Activated gamma-delta T cell treated with anti-CD3 and anti-CD28 coated beads, Interleukin-2, amount 50 U/mL, for 16 hours (primary cell): ENCODE data around the gene FAM83E.

Experiments
- DNase-seq: peaks from one replicate; pipeline ENCODE4 v3.0.0-alpha.2; 2020; ENCODE audit warnings: low read depth

Gene FAM83E

DNA sequence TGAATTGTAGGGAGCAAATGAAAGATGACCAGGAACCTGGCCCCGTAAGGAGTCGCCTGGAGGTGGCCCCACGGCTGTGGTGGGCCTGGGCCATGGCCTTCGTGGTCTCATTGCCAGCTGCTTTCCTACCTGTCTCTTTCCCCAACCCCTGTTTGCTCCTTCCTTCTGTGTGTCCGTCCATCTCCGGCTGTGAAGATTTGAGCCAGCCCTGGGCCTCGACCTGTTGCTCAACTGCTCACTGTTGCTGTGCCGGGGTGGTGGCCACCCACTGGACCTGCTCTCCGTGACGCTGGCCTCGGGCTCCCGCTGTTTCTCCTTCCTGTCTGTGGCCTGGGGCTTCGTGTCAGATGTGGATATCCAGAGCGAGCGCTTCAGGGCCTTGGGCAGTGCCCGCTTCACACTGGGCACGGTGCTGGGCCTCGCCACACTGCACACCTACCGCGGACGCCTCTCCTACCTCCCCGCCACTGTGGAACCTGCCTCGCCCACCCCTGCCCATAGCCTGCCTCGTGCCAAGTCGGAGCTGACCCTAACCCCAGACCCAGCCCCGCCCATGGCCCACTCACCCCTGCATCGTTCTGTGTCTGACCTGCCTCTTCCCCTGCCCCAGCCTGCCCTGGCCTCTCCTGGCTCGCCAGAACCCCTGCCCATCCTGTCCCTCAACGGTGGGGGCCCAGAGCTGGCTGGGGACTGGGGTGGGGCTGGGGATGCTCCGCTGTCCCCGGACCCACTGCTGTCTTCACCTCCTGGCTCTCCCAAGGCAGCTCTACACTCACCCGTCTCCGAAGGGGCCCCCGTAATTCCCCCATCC is 13.8 kb upstream of the FAM83E start:
- DNase-seq, result no peak

DNA sequence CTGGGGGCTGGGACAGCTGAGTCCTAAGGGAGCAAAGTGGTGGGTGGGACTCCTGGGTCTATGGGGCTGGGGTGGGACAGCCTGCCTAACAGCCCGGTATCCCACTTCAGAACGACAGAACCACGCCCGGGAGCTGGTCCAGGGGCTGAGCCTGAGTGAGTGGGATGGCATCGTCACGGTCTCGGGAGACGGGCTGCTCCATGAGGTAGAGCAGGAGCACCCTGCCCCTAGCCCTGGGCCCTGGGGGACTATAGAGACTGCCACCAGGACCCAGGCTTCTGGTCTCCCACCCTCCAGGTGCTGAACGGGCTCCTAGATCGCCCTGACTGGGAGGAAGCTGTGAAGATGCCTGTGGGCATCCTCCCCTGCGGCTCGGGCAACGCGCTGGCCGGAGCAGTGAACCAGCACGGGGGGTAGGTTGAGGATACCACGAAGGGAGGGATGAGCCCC is 13.0 kb upstream of the FAM83E start:
- no peak for DNase-seq

DNA sequence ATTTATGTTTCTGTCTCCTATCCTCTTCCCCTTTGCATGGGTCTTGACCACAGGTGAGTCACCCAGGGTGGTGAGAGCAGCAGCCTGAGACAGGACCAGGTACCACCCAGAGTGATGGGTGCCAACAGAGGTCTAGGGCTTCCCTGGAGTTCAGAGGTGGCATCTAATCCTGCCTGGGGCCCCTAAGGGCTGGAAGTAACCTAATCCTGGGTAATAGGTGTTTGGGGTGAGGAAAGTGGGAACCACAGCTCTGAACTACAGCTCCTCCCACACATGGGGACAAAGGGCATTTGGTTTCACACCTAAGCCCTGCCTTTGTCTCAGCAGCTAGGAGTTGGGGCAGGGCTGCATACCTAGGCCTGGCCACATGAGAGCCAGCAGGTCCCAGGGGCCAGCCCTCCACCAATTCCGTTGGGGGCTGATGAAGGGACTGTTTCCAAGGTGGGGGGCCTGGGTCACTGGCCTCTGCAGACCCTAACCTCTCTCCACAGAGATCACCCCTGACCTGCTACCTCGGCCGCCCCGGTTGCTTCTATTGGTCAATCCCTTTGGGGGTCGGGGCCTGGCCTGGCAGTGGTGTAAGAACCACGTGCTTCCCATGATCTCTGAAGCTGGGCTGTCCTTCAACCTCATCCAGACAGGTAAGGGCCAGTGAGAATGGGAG is 12.5 kb upstream of the FAM83E start:
- DNase-seq, result no peak

DNA sequence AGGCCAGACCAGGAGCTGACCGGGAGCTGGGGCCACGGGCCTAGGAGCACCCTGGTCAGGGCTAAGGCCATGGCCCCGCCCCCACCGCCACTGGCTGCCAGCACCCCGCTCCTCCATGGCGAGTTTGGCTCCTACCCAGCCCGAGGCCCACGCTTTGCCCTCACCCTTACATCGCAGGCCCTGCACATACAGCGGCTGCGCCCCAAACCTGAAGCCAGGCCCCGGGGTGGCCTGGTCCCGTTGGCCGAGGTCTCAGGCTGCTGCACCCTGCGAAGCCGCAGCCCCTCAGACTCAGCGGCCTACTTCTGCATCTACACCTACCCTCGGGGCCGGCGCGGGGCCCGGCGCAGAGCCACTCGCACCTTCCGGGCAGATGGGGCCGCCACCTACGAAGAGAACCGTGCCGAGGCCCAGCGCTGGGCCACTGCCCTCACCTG is 11.0 kb upstream of the FAM83E start:
- no peak for DNase-seq

DNA sequence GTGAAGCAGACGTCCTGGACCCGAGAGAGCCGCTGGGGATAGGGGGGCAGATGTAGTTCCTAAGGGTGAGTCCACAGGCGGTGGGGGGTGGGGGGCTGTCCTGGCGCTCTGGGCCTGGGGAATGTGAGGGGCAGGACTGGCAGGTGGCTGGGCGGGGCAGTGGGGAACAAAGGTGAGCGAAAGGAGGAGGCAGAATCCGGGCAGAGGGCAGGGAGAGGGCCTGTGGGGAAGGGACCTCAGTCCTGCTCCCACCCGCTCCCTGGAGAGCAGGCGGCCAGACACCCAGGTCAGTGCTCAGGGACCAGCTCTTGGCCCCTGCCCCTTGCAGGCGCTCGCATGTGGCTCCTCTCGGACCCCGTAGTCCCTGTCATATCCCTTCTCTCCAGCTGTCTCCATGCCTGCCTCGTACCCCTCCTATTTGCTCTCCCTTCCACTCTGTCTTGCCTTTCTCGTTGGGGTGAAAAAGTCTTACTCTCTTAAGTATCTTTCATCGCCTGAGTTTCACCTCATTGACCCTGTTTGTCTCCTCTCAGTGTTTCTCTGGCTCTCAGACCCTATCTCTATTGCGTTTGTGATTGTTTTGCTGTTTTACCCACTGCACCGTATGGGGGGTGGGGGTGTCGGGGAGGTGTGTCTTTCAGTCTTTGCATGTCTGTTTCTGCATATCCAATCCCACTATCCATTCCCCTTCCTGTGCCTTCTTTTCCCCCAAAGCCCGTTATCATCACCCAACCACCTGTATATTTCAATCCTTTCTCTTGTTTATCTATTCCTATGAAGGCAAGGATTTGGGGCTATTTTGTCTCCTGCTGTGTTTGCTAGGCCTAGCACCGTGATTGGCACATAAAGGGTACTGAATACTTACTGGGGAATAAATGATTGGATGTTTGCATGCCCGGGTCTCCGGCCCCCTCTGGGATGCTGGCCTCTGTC is 10.2 kb upstream of the FAM83E start:
- no peak for DNase-seq

DNA sequence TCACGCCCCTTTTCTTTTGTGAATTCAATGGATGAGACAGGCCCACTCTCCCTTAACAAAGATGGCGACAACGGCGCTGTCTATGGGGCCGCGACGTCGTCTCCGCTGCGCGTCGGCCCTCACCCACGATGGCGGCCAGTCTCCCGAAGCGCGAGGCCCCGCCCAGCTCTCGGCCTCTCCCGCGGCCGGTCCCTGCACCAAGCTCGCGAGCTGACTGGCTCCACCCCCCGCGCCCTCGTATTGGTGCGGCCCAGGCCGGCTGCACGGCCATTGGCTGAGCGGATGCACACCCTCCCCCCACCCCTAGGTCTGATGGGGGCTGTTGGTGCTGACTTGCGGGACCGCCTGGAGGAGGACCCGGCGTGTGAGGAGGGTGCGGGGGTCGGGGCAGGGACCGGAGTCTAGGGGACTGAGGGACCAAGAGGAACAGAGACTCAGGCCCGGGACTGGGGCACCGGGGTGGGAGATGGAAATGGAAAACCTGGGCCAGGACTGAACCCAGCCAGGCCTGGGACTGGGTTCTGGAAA is 9.3 kb upstream of the FAM83E start:
- peak; percentile 94 for DNase-seq

DNA sequence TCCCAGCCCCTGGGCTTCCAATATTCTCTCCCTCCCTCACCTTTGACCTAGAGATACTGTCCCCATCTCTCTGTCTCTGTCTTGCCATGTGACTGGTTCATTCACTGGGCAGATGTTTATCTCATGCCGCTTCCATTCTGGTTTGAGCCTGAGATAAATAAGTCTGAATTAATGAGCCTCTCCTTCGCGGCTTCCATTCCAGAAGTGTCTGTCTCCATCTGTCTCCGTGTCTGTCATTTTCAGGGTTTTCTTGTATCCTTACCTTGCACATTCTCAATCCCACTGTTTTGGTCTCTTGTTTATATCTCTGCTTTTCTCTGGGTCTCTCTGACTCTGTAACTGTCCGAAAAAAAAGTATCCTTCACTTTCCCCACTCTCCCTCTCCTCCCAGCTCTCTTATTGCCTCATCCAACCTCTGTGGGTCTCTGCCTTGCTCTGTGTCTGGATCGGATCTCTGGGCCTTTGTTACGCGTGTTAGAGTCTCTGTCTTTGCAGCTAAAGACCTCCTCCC is 8.7 kb upstream of the FAM83E start:
- DNase-seq, result no peak

DNA sequence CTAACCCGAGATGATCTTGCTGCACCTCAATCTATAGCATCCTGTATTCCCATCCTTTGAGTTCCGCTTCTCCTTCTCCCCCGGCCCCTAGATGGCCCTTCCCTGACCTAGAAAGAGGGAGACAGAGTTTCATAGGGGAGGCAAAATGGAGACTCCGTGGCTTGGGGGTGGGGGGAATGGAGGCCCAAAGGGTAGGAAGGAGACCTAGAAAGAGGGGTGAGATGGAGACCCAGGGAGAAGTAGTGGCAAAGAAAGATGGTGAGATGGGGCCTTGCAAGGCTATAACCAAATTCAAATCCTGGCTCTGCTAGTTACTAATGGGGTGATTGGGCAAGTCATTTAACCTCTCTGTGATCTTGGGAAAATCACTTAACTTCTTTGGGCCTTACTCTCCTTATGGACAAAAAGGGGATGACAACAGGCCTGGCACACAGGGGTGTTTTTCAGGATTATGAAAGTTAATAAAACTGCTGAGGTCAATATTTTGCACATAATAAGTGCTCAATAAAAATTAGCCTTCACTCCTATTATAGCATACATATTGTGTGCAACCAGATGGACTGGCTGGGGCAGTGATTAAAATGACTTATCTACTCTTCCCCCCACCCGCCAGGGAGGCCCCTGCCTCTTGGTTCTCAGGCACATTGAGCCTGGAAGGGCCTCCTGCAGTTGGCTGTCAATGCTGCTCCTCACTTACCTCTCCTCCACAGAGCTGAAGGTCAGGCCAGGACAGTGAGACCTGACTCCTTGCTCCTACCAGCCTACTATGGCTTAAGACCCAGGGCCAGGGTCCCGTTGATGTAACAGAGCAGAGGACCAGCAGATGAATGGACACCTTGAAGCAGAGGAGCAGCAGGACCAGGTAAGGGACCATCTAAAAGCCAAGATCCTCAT is 5.1 kb upstream of the FAM83E start:
- DNase-seq, result no peak

DNA sequence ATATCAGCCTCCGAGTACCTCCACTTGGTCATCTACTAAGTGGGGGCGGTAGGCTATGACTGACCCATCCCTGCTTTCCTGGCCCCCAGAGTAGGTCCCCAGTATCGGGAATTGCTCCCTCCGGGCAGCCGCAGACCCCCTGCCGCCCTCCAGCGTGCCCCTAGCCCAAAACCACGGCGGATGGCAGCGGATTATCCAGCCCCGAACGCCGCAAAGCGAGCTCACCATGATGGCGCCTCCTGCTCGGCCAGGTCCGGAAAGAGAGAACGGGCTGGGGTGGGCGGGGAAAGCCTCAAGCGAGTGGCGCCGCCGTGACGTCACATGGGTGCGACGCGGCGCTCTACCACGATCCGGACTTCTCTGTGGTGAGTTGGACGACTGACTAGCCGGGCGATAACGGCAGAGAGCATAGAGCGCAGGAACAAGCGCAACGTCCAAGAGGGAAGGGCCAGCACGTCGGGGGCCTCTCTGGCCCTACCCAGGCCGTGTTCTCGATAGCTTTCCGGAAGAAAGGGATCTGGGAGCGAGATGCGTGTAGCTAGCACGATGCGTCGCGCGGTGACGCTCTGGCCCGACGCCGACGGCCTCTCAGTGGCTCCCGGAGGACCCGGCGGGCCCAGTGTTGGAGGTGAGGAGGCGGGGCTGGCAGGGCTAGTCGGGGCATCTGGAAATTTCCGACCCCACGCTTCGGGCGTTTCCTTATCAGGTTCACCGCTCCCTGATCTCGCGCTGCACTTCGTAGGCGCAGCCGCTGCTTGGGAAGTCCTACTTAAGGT is 4.2 kb upstream of the FAM83E start, which contains the start of the genes RPL18 and SPHK2:
Gene RPL18 (minus strand): TSS at position 263 of the 776 bp plus-strand sequence. CDS start 35 bp downstream, at position 228.
Gene SPHK2 (plus strand): TSS at position 591 of the 776 bp plus-strand sequence. CDS start 1,009 bp downstream, outside the sequence.
- peak; percentile 95 for DNase-seq

DNA sequence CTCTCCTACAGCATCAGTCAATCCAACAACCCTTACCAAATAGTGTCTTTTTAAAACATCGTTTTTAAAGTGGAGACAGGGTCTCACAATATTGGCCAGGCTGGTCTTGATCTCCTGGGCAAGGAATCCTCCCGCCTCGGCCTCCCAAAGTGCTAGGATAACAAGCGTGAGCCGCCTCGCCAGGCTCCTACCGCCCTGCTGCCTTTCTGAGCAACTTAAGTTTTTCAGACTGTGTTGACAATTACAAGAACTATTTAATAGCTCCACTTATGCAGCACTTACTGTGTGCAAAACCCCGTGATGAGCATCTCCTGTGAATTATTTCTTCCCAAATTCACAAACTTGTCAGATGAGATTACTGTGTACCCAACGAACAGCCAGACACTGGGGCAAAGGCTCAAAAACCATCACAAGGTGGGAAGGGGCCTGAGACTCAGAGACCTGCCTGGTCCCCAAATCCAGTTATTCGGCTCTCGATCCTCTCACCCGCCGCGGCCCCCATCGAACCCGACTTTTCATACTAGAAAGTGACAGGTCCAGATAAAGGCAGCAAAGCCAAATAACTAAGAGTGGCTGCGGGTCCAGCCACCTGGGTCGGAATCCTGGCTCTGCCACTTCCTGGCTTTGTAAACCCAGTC is 3.5 kb upstream of the FAM83E start:
- DNase-seq, result no peak

DNA sequence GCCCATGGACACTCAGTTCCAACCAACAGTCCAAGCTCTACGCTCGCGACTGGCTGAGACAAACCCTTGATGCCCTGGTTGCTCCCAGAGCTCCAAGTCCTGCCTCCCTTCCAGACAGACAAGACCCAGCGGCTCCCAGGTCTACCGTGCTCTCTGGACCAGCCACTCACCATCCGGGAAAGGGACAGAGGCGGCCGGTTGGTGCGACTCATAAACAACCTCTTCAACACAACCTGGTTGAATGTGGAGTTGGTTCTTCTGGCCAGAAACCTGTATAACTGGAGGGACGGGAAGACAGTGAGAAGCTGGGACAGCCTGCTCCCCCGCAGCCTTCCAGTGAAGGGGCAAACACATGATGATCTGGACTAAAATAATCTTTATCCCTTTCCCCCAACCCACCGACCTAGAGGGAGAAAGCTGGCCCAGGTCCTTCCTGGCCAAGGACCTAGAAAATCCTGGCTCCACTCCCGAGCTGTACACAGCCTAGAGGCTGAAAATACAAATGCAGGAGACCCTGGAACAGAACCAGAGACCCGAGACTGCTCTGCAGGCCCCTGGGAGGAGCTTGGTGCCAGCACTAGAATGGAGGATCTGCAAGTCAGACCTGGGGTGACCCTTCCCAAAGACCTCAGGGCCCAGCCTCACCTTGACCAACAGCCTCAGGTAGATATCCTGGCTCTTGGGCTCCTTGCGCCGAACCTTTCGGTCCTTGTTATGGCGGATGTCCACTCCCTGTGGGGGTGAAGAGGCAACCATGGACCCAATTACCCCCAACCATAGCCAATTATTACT is 2.5 kb upstream of the FAM83E start:
- no peak for DNase-seq

DNA sequence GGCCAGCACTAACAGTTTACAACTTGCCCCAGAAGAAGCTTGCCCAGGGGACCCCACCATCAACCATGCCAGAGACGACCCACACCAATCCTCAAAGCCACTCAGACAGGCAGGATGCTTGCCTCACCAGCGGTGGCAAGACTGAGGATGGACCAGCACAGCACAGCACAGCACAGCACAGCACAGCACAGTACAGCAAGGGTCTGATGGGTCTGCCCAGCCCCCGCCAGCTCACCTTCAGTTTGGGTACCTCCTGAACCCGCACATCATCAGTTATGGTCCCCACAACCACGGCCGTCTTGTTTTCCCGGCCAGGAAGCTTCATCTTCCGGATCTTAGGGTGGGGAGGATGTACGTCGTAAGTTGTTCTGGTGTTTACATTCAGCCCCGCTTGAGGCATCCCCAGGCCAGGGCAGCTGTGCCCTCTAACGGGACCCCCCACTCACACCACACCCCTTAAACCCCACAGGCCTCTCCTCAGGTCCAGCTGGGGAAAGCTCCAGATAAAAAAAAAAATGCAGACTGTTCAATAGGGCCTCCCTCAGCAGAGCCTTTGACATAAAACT is 1.7 kb upstream of the FAM83E start:
- no peak for DNase-seq

DNA sequence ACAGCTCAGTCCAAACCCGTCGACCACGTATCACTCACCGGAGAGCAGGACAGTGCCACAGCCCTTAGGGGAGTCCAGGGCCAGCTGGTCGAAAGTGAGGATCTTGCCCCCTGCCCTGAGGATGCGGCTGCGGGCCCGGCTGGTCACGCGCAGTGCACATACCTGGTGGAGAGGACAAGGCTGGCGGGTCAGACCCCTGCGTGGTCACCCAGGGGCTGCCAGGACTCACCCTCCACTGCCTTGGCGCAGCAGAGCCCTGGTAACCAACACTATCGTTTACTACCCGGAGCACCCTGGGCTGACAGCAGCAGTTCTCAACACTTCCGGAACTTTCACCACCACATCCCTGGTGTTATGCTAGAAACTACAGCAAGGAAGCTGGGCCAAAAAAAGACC is 1.2 kb upstream of the FAM83E start:
- no peak for DNase-seq

DNA sequence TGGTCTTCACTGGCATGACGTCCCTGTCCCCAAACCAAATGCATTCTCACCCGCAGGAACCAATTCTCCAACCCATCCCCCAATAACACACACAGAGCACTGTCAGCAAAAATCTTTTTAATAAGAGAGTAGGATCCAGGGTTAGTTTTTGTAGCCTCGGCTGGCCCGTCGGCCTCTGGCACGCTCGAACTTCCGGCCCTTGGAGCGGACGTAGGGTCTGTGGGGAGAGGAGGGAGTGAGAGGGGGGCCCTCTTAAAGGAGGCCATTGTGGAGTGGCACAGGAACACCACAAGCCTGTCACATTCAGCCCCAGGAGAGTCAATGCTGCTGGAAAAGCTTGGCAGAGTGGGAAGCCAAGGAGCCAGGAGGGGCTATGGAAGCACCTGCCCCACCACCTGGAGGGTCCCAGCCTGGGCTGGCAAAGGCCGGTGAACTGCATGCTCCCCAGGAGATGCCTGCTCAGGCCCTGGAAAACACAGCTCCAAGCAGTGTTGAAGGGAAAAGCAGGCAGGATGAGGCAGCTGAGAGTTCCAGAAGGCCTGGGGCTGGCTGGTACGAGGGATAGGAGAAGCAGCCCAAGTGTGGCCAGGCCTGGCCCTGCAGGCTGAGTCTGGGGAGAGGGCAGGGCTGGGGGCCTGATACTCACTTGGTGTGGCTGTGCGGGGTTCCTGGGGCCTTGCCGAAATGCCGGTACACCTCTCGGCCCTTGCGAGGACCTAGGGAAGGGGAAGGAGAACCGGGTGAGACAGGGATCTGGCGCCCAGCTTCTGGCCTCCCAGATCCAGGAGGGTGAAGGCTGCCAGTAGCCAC is 560 bp upstream of the FAM83E start:
- DNase-seq, result no peak

DNA sequence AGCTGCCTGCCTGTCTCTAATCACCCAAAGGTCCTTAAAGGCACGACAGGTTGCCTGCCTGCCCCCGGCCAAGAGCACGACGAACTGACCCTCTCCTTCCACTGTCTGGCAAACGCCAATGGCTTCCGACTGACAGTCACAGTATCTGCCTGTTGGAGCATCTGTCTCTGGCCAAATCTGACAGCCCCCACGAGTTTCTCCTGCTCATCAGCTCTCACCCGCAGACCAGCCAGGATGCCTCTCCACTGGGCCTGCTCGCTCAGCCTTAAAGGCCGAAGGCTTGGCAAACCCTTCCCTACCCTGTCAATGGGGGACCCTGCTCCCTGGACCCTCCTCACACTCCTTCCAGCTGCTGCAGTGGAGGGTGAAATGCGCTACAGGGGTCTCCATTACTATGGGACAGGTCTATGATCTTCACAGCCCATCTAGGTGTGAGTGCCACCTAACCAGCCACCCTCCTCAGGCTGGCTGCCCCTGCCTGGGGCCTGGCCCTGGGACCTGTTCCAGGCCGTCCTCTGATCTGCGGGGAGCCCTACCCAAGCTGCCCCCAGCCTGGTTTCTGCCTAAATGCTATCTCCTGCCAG is 932 bp downstream of the FAM83E start:
- no peak for DNase-seq

DNA sequence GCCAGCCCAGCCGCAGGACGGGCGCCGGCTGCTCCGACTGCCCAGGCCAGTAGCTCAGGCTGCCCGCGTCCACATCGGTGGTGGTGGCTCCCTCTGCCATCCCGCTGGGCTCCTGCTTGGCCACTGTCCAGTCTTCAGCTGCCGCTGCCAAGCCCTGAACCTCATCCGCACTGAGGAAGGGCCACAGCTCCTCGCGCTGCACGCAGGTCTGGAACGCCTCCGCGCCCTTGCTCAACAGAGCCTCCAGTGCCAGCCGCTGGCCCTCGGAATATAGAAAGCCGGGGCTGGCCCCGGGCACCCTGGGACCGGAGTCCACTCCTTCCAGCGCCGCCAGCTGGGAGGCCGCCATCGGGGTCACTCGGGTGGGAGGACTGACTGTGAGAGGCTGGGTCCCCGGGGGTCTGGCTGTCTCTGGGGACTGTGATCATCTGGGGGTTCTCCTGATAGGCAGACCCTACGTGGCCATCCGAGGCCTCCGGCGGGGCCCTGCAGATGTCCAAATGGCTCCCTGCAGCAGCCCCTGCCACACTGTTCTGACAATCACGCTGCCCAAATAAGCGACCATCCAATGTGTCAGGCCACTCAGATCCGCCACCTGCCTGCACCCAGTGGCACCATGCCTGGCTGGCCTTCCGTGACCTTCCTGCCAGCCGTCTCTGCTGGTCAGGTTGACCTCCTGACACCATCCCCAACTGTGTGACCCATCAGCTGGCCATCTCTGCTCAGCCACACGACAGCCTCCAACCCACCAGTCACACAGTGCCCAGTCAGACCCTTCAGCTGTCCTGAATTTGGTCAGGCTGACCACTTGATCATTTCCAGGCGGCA is 1.6 kb downstream of the FAM83E start:
- no peak for DNase-seq
